Thymus (tissue), 11 donors: ENCODE measurements around the gene LUZP2. TPM values are rescaled to one million over a fixed set of nuclear protein-coding genes. Genes with fewer than 3 reads are reported as not detected.

ENCODE experiments used
- DNase-seq, 9 donors: peaks; one replicate each; pipeline ENCODE4 v3.0.0-alpha.2; 2013; ENCODE audit warnings: low spot score in 9 of 9, low read depth in 6 of 9, missing footprints in 1 of 9
- H3K27ac ChIP-seq, 2 donors: one replicate each; pipeline ENCODE4 v1.5.1; 2013; ENCODE audit warnings: control low read depth in 1 of 2, low read depth in 1 of 2, low read length in 1 of 2, mild to moderate bottlenecking in 1 of 2, moderate library complexity in 1 of 2
- H3K27me3 ChIP-seq, 2 donors: one replicate each; pipeline ENCODE4 v1.5.1; 2013; ENCODE audit warnings: low read length in 1 of 2; ENCODE audit not compliant: control insufficient read depth in 2 of 2, insufficient read depth in 1 of 2
- H3K36me3 ChIP-seq, 2 donors: one replicate each; pipeline ENCODE4 v1.5.1; 2013; ENCODE audit warnings: low read length in 1 of 2, mild to moderate bottlenecking in 1 of 2, moderate library complexity in 1 of 2; ENCODE audit not compliant: control insufficient read depth in 2 of 2, insufficient read depth in 2 of 2
- H3K4me1 ChIP-seq, 2 donors: one replicate each; pipeline ENCODE4 v1.5.1; 2013; ENCODE audit warnings: low read length in 2 of 2; ENCODE audit not compliant: control insufficient read depth in 2 of 2, insufficient read depth in 2 of 2
- H3K4me3 ChIP-seq, 2 donors: one replicate each; pipeline ENCODE4 v1.5.1; 2013; ENCODE audit warnings: low read length in 2 of 2, control low read depth in 1 of 2, mild to moderate bottlenecking in 1 of 2
- H3K9me3 ChIP-seq, 2 donors: one replicate each; pipeline ENCODE4 v1.5.1; 2013; ENCODE audit warnings: low read length in 1 of 2, mild to moderate bottlenecking in 1 of 2; ENCODE audit not compliant: control insufficient read depth in 2 of 2, insufficient read depth in 1 of 2
- WGBS: extraction: QIAGEN DNeasy Blood & Tissue Kit; methylation state at CpG from one replicate; pipeline ENCODE4 v1.1.7; 2013; 5-methylcytosine and 5-hydroxymethylcytosine counted together
- polyA plus RNA-seq: library from polyadenylated mRNA; stranded (reverse); fragments of 200-250 nt; gene quantifications from one replicate; pipeline ENCODE4 v1.2.3, GENCODE V29; 2013
- total RNA-seq: library from RNA; stranded (reverse); fragments of 120-200 nt; gene quantifications from one replicate; pipeline ENCODE4 v1.2.4, GENCODE V29; 2013
- donor health status: healthy.

The LUZP2 gene
- total and polyA plus RNA-seq, 2 donors: 0.16 to 0.19 TPM

GRCh38 chr11:24635588-24636290, 138.9 kb downstream of the LUZP2 start:
- DNase-seq: no peak
- WGBS: 93% methylated on average over 5 of the region's 5 CpGs
- no peaks in the 10 kb centered on the region for H3K36me3 ChIP-seq
- H3K9me3 ChIP-seq: no peaks in the 10 kb centered on the region
- no peak overlapping the region for H3K27ac ChIP-seq
- no peak overlapping the region for H3K4me3 ChIP-seq
- no peaks in the 10 kb centered on the region for H3K4me1 ChIP-seq
- H3K27me3 ChIP-seq: no peaks in the 10 kb centered on the region

GRCh38 chr11:24636291-24636629, 139.4 kb downstream of the LUZP2 start:
- DNase-seq: no peak
- no peak overlapping the region for H3K27ac ChIP-seq
- H3K36me3 ChIP-seq: no peaks in the 10 kb centered on the region
- no peak overlapping the region for H3K4me3 ChIP-seq
- WGBS: 90% methylated on average over 1 of the region's 1 CpG
- H3K4me1 ChIP-seq: no peaks in the 10 kb centered on the region
- no peaks in the 10 kb centered on the region for H3K27me3 ChIP-seq
- H3K9me3 ChIP-seq: no peaks in the 10 kb centered on the region

- Histone ChIP-seq H3K4me3 (no peak overlapping the region), H3K36me3 (no peaks in the 10 kb centered on the region), H3K27me3 (no peaks in the 10 kb centered on the region), H3K27ac (no peak overlapping the region), H3K4me1 (no peaks in the 10 kb centered on the region), H3K9me3 (no peaks in the 10 kb centered on the region)
- 85% methylated on average over 6 of the region's 6 CpGs for WGBS
- DNase-seq: no peak
Observed at GRCh38 chr11:24637520-24637919, 140.7 kb downstream of the LUZP2 start.

GRCh38 chr11:24642648-24643047, 145.8 kb downstream of the LUZP2 start:
- Histone ChIP-seq H3K36me3 (no peaks in the 10 kb centered on the region), H3K9me3 (no peaks in the 10 kb centered on the region), H3K27ac (no peak overlapping the region), H3K4me1 (no peaks in the 10 kb centered on the region), H3K27me3 (no peaks in the 10 kb centered on the region), H3K4me3 (no peak overlapping the region)
- DNase-seq: no peak

- Histone ChIP-seq H3K4me1 (no peaks in the 10 kb centered on the region), H3K4me3 (no peak overlapping the region), H3K27ac (no peak overlapping the region), H3K27me3 (no peaks in the 10 kb centered on the region), H3K36me3 (no peaks in the 10 kb centered on the region), H3K9me3 (no peaks in the 10 kb centered on the region)
- DNase-seq: no peak
Observed at GRCh38 chr11:24645563-24645962, 148.7 kb downstream of the LUZP2 start.

GRCh38 chr11:24651873-24652272, 155.0 kb downstream of the LUZP2 start:
- H3K36me3 ChIP-seq: no peaks in the 10 kb centered on the region
- WGBS: 92% methylated on average over 2 of the region's 2 CpGs
- no peak overlapping the region for H3K27ac ChIP-seq
- no peaks in the 10 kb centered on the region for H3K4me1 ChIP-seq
- no peaks in the 10 kb centered on the region for H3K9me3 ChIP-seq
- no peak for DNase-seq
- no peaks in the 10 kb centered on the region for H3K27me3 ChIP-seq
- no peak overlapping the region for H3K4me3 ChIP-seq

GRCh38 chr11:24653901-24654300, 157.0 kb downstream of the LUZP2 start:
- Histone ChIP-seq H3K27me3 (no peaks in the 10 kb centered on the region), H3K4me1 (no peaks in the 10 kb centered on the region), H3K36me3 (no peaks in the 10 kb centered on the region), H3K27ac (no peak overlapping the region), H3K4me3 (no peak overlapping the region), H3K9me3 (no peaks in the 10 kb centered on the region)
- DNase-seq: no peak
- 97% methylated on average over 4 of the region's 4 CpGs for WGBS

- 88% methylated on average over 1 of the region's 1 CpG for WGBS
- Histone ChIP-seq H3K36me3 (no peaks in the 10 kb centered on the region), H3K9me3 (peaks cover 0 to 5% of the 10 kb centered on the region in 2 donors), H3K4me3 (no peak overlapping the region), H3K4me1 (no peaks in the 10 kb centered on the region), H3K27ac (no peak overlapping the region), H3K27me3 (no peaks in the 10 kb centered on the region)
- DNase-seq: no peak
Observed at GRCh38 chr11:24661331-24661730, 164.5 kb downstream of the LUZP2 start.

- Histone ChIP-seq H3K4me3 (no peak overlapping the region), H3K27ac (no peak overlapping the region), H3K4me1 (no peaks in the 10 kb centered on the region), H3K9me3 (peaks cover 0 to 5% of the 10 kb centered on the region in 2 donors), H3K27me3 (no peaks in the 10 kb centered on the region), H3K36me3 (no peaks in the 10 kb centered on the region)
- DNase-seq: no peak
- WGBS: 98% methylated on average over 1 of the region's 1 CpG
Observed at GRCh38 chr11:24664399-24664798, 167.5 kb downstream of the LUZP2 start.
